ENCODE results near the gene SAMD10. TPM values are rescaled to one million over a fixed set of nuclear protein-coding genes. Genes with fewer than 3 reads are reported as not detected.

Gene SAMD10
- total RNA-seq, 2 experiments from 2014 or later = 18.3 to 21.0 TPM

- H3K36me3 Mint-ChIP-seq (ENCODE audit: low read depth) = peaks cover 38% of the 10 kb centered on the region
- ChIA-PET CTCF (no interaction called here), POLR2A (no interaction called here)
- H3K9me3 Mint-ChIP-seq = peaks cover 3% of the 10 kb centered on the region
- H3K27me3 Mint-ChIP-seq = no peaks in the 10 kb centered on the region
- H3K4me3 Mint-ChIP-seq = no peak overlapping the region
- peaks cover 53% of the 10 kb centered on the region for H3K4me1 Mint-ChIP-seq
- DNase-seq = no peak
- H3K27ac Mint-ChIP-seq = peak overlapping the region; percentile 31
Measured at GRCh38 chr20:63945031-63945658, 34.3 kb downstream of the SAMD10 start.

- Mint-ChIP-seq H3K27ac (no peak overlapping the region), H3K4me1 (peaks cover 46% of the 10 kb centered on the region), H3K27me3 (no peaks in the 10 kb centered on the region), H3K9me3 (peaks cover 3% of the 10 kb centered on the region), H3K4me3 (no peak overlapping the region), H3K36me3 (ENCODE audit: low read depth) (peaks cover 42% of the 10 kb centered on the region)
- POLR2A ChIA-PET = interaction anchor here (2.0 kb wide), 1 partner anchor 79 kb away, joined by 5 read pairs; the partner anchor contains the start of gene TPD52L2
- CTCF ChIA-PET = no interaction called here
- no peak for DNase-seq
Measured at GRCh38 chr20:63944078-63944941, 35.1 kb downstream of the SAMD10 start.

- no peaks in the 10 kb centered on the region for H3K27me3 Mint-ChIP-seq
- no peak overlapping the region for H3K27ac Mint-ChIP-seq
- peaks cover 3% of the 10 kb centered on the region for H3K9me3 Mint-ChIP-seq
- CTCF ChIA-PET = no interaction called here
- peaks cover 42% of the 10 kb centered on the region for H3K36me3 Mint-ChIP-seq (ENCODE audit: low read depth)
- DNase-seq = no peak
- POLR2A ChIA-PET = interaction anchor here (2.0 kb wide), 1 partner anchor 78 kb away, joined by 5 read pairs; the partner anchor contains the start of gene TPD52L2
- H3K4me3 Mint-ChIP-seq = no peak overlapping the region
- peaks cover 40% of the 10 kb centered on the region for H3K4me1 Mint-ChIP-seq
Measured at GRCh38 chr20:63943808-63944077, 35.7 kb downstream of the SAMD10 start.

GRCh38 chr20:63942969-63943807 is 36.3 kb downstream of the SAMD10 start:
- peak overlapping the region; percentile 88 for H3K27ac Mint-ChIP-seq
- POLR2A ChIA-PET = interaction anchor here (1.1 to 2.0 kb wide), 3 partner anchors 15 to 422 kb away, joined by 3 to 5 read pairs (median 5); partner anchors contain the start of genes PPDPF and TPD52L2

GRCh38 chr20:63942250-63942951 is 37.0 kb downstream of the SAMD10 start:
- H3K4me1 Mint-ChIP-seq = peaks cover 33% of the 10 kb centered on the region
- no peak overlapping the region for H3K4me3 Mint-ChIP-seq
- H3K27me3 Mint-ChIP-seq = no peaks in the 10 kb centered on the region
- ChIA-PET POLR2A (interaction anchor here (1.1 to 2.0 kb wide), 3 partner anchors 16 to 422 kb away, joined by 3 to 5 read pairs (median 5); partner anchors contain the start of genes PPDPF and TPD52L2), CTCF (interaction anchor here (0.6 kb wide), 1 partner anchor 308 kb away, joined by 5 read pairs; no protein-coding TSS in a partner anchor)
- peaks cover 45% of the 10 kb centered on the region for H3K36me3 Mint-ChIP-seq (ENCODE audit: low read depth)
- peak overlapping the region; percentile 88 for H3K27ac Mint-ChIP-seq
- DNase-seq = peak; percentile 66
- H3K9me3 Mint-ChIP-seq = no peaks in the 10 kb centered on the region

More at GRCh38 chr20:63942969-63943807, 36.3 kb downstream of the SAMD10 start:
- H3K27me3 Mint-ChIP-seq = no peaks in the 10 kb centered on the region
- H3K36me3 Mint-ChIP-seq (ENCODE audit: low read depth) = peaks cover 40% of the 10 kb centered on the region
- H3K4me3 Mint-ChIP-seq = no peak overlapping the region
- H3K9me3 Mint-ChIP-seq = peaks cover 1% of the 10 kb centered on the region
- no peak for DNase-seq
- H3K4me1 Mint-ChIP-seq = peaks cover 36% of the 10 kb centered on the region
- CTCF ChIA-PET = interaction anchor here (0.6 kb wide), 1 partner anchor 309 kb away, joined by 5 read pairs; no protein-coding TSS in a partner anchor

GRCh38 chr20:63941282-63942081 is 38.0 kb downstream of the SAMD10 start:
- Mint-ChIP-seq H3K4me3 (peak overlapping the region; percentile 27), H3K27me3 (no peaks in the 10 kb centered on the region), H3K9me3 (no peaks in the 10 kb centered on the region), H3K27ac (peak overlapping the region; percentile 90), H3K36me3 (ENCODE audit: low read depth) (peaks cover 43% of the 10 kb centered on the region), H3K4me1 (peaks cover 27% of the 10 kb centered on the region)
- peak; percentile 92 for DNase-seq
- POLR2A ChIA-PET = interaction anchor here (1.2 to 1.6 kb wide), 2 partner anchors 17 to 45 kb away, joined by 4 to 5 read pairs; no protein-coding TSS in a partner anchor
- CTCF ChIA-PET = interaction anchor here (0.8 to 1.0 kb wide), 2 partner anchors 14 to 39 kb away, joined by 3 to 4 read pairs; no protein-coding TSS in a partner anchor

- ChIA-PET POLR2A (interaction anchor here (1.2 kb wide), 1 partner anchor 44 kb away, joined by 4 read pairs; no protein-coding TSS in a partner anchor), CTCF (interaction anchor here (1.0 kb wide), 1 partner anchor 40 kb away, joined by 4 read pairs; no protein-coding TSS in a partner anchor)
- H3K4me3 Mint-ChIP-seq = peak overlapping the region; percentile 27
- H3K4me1 Mint-ChIP-seq = peaks cover 27% of the 10 kb centered on the region
- no peak for DNase-seq
- peak overlapping the region; percentile 90 for H3K27ac Mint-ChIP-seq
- no peaks in the 10 kb centered on the region for H3K9me3 Mint-ChIP-seq
- no peaks in the 10 kb centered on the region for H3K27me3 Mint-ChIP-seq
- H3K36me3 Mint-ChIP-seq (ENCODE audit: low read depth) = peaks cover 49% of the 10 kb centered on the region
Measured at GRCh38 chr20:63940472-63941266, 38.8 kb downstream of the SAMD10 start.

- Mint-ChIP-seq H3K9me3 (no peaks in the 10 kb centered on the region), H3K36me3 (ENCODE audit: low read depth) (peaks cover 46% of the 10 kb centered on the region), H3K27ac (no peak overlapping the region), H3K27me3 (no peaks in the 10 kb centered on the region), H3K4me3 (no peak overlapping the region), H3K4me1 (peaks cover 27% of the 10 kb centered on the region)
- CTCF ChIA-PET = no interaction called here
- no peak for DNase-seq
- POLR2A ChIA-PET = no interaction called here
Measured at GRCh38 chr20:63940071-63940471, 39.4 kb downstream of the SAMD10 start.

GRCh38 chr20:63939061-63939935 is 40.1 kb downstream of the SAMD10 start:
- Mint-ChIP-seq H3K9me3 (no peaks in the 10 kb centered on the region), H3K4me1 (peaks cover 27% of the 10 kb centered on the region), H3K4me3 (no peak overlapping the region), H3K27ac (no peak overlapping the region), H3K27me3 (no peaks in the 10 kb centered on the region), H3K36me3 (ENCODE audit: low read depth) (peaks cover 51% of the 10 kb centered on the region)
- POLR2A ChIA-PET = interaction anchor here (0.7 kb wide), 1 partner anchor 75 kb away, joined by 3 read pairs; no protein-coding TSS in a partner anchor
- DNase-seq = no peak
- CTCF ChIA-PET = no interaction called here

GRCh38 chr20:63937596-63937995 is 41.8 kb downstream of the SAMD10 start:
- Mint-ChIP-seq H3K27ac (no peak overlapping the region), H3K4me3 (no peak overlapping the region), H3K9me3 (no peaks in the 10 kb centered on the region), H3K27me3 (no peaks in the 10 kb centered on the region), H3K36me3 (ENCODE audit: low read depth) (peaks cover 49% of the 10 kb centered on the region), H3K4me1 (peaks cover 23% of the 10 kb centered on the region)
- CTCF ChIA-PET = no interaction called here
- DNase-seq = no peak
- POLR2A ChIA-PET = no interaction called here

Data from activated CD4-positive, alpha-beta memory T cell treated with anti-CD3 and anti-CD28 coated beads, Interleukin-2, amount 10 ng/mL, durations not matched to agents 7 days and 5 days (primary cell).